Measurements from ENCODE around the gene SEC31A. TPM values are rescaled to one million over a fixed set of nuclear protein-coding genes. Genes with fewer than 3 reads are reported as not detected.

Gene SEC31A
- total RNA-seq, 4 donors from 2014 or later = 133 to 299 (median 161) TPM

- DNase-seq (ENCODE audit: low spot score in 2 of 2) = no peak
- no peak for TF ChIP-seq POLR2AphosphoS5 (IDR thresholded peaks at IDR 0.05)
- no peak for TF ChIP-seq POLR2A (IDR thresholded peaks at IDR 0.05)
- no peak for TF ChIP-seq CTCF (IDR thresholded peaks at IDR 0.05)
- TF ChIP-seq EP300 (IDR thresholded peaks at IDR 0.05) = no peak
- Histone ChIP-seq H3K4me1 (no peaks in the 10 kb centered on the region), H3K4me3 (no peak overlapping the region), H3K27ac (no peak overlapping the region), H3K36me3 (no peaks in the 10 kb centered on the region), H3K9me3 (no peaks in the 10 kb centered on the region), H3K27me3 (no peaks in the 10 kb centered on the region)
- WGBS = 91% methylated on average over 5 of the region's 5 CpGs
Observed at GRCh38 chr4:82775243-82775642, 115.7 kb downstream of the SEC31A start.

GRCh38 chr4:82774711-82775171, 116.2 kb downstream of the SEC31A start:
- Histone ChIP-seq H3K27ac (no peak overlapping the region), H3K4me1 (no peaks in the 10 kb centered on the region), H3K36me3 (no peaks in the 10 kb centered on the region), H3K4me3 (no peak overlapping the region), H3K9me3 (no peaks in the 10 kb centered on the region), H3K27me3 (no peaks in the 10 kb centered on the region)
- no peak for DNase-seq (ENCODE audit: low spot score in 2 of 2)
- 68% methylated on average over 3 of the region's 3 CpGs for WGBS
- TF ChIP-seq POLR2AphosphoS5 (IDR thresholded peaks at IDR 0.05) = no peak
- no peak for TF ChIP-seq POLR2A (IDR thresholded peaks at IDR 0.05)

- WGBS = 88% methylated on average over 4 of the region's 4 CpGs
- Histone ChIP-seq H3K27me3 (no peaks in the 10 kb centered on the region), H3K4me3 (no peak overlapping the region), H3K9me3 (no peaks in the 10 kb centered on the region), H3K36me3 (no peaks in the 10 kb centered on the region), H3K4me1 (no peaks in the 10 kb centered on the region), H3K27ac (no peak overlapping the region)
- DNase-seq (ENCODE audit: low spot score in 2 of 2) = no peak
- TF ChIP-seq CTCF (IDR thresholded peaks at IDR 0.05) (no peak), POLR2AphosphoS5 (IDR thresholded peaks at IDR 0.05) (no peak), EP300 (IDR thresholded peaks at IDR 0.05) (no peak), POLR2A (IDR thresholded peaks at IDR 0.05) (no peak)
Observed at GRCh38 chr4:82773057-82773456, 117.9 kb downstream of the SEC31A start.

GRCh38 chr4:82770607-82771006, 120.3 kb downstream of the SEC31A start:
- 35% methylated on average over 3 of the region's 3 CpGs for WGBS
- H3K36me3 ChIP-seq = no peaks in the 10 kb centered on the region
- H3K9me3 ChIP-seq = no peaks in the 10 kb centered on the region
- TF ChIP-seq CTCF (IDR thresholded peaks at IDR 0.05) (no peak), EP300 (IDR thresholded peaks at IDR 0.05) (no peak), POLR2A (IDR thresholded peaks at IDR 0.05) (no peak), POLR2AphosphoS5 (IDR thresholded peaks at IDR 0.05) (no peak)
- no peak overlapping the region for H3K4me3 ChIP-seq
- no peak for DNase-seq (ENCODE audit: low spot score in 2 of 2)
- no peak overlapping the region for H3K27ac ChIP-seq
- H3K27me3 ChIP-seq = no peaks in the 10 kb centered on the region
- no peaks in the 10 kb centered on the region for H3K4me1 ChIP-seq

Other genes with a start within 250 kb of the SEC31A start
- 10 to 100 TPM in 1 of 4 donors, 1 to 10 TPM in 3; 5.6 to 13.2 (median 7.6) TPM for gene SCD5, start 92.4 kb downstream of the SEC31A start, total RNA-seq
- 1 to 10 TPM; 2.0 to 3.1 (median 2.6) TPM for gene THAP9, start 9.6 kb upstream of the SEC31A start, total RNA-seq
- gene LIN54, start 119.7 kb upstream of the SEC31A start, total RNA-seq = 10 to 100 TPM in 3 of 4 donors, 1 to 10 TPM in 1; 8.6 to 17.4 (median 15.3) TPM
- 10 to 100 TPM; 36.3 to 59.5 (median 39.3) TPM for gene COPS4, start 144.0 kb upstream of the SEC31A start, total RNA-seq
- 1 to 10 TPM in 2 of 4 donors, not detected in 2; 1.3 TPM for gene PLAC8, start 223.6 kb upstream of the SEC31A start, total RNA-seq